Mesodermal cell (in vitro differentiated cells): Measurements from ENCODE around the gene USHBP1.
"Not testable (repeated sequence)": the region's sequence is repeated elsewhere in the genome, so short reads cannot be mapped to it uniquely, and the experiment has no call there.

Source experiments
- H3K27ac ChIP-seq: 2 replicates; pipeline ENCODE4 v1.7.0; 2013; ENCODE audit warnings: mild to moderate bottlenecking, low read depth, low read length, moderate library complexity; ENCODE audit not compliant: severe bottlenecking
- H3K36me3 ChIP-seq: 2 replicates; pipeline ENCODE4 v1.7.1; 2013; ENCODE audit warnings: mild to moderate bottlenecking, low read length, moderate library complexity; ENCODE audit not compliant: control insufficient read depth, insufficient read depth
- H3K4me1 ChIP-seq: one replicate; pipeline ENCODE4 v1.7.1; 2013; ENCODE audit warnings: mild to moderate bottlenecking, low read length; ENCODE audit not compliant: insufficient read depth, control insufficient read depth, poor library complexity, severe bottlenecking
- H3K4me3 ChIP-seq: 2 replicates; pipeline ENCODE4 v1.7.0; 2013; ENCODE audit warnings: low read length, control low read depth, mild to moderate bottlenecking; ENCODE audit not compliant: insufficient read depth, poor library complexity, severe bottlenecking; ENCODE audit errors: extremely low read depth
- H3K9me3 ChIP-seq: 2 replicates; pipeline ENCODE4 v1.7.1; 2013; ENCODE audit warnings: mild to moderate bottlenecking, low read length, moderate library complexity; ENCODE audit not compliant: control insufficient read depth
- WGBS, 2 experiments: methylation state at CpG; one replicate each; pipeline ENCODE4 v1.1.5; 2013; ENCODE audit warnings: missing lambda C conversion rate in 2 of 2; ENCODE audit not compliant: insufficient coverage in 2 of 2; 5-methylcytosine and 5-hydroxymethylcytosine counted together

The USHBP1 gene

DNA sequence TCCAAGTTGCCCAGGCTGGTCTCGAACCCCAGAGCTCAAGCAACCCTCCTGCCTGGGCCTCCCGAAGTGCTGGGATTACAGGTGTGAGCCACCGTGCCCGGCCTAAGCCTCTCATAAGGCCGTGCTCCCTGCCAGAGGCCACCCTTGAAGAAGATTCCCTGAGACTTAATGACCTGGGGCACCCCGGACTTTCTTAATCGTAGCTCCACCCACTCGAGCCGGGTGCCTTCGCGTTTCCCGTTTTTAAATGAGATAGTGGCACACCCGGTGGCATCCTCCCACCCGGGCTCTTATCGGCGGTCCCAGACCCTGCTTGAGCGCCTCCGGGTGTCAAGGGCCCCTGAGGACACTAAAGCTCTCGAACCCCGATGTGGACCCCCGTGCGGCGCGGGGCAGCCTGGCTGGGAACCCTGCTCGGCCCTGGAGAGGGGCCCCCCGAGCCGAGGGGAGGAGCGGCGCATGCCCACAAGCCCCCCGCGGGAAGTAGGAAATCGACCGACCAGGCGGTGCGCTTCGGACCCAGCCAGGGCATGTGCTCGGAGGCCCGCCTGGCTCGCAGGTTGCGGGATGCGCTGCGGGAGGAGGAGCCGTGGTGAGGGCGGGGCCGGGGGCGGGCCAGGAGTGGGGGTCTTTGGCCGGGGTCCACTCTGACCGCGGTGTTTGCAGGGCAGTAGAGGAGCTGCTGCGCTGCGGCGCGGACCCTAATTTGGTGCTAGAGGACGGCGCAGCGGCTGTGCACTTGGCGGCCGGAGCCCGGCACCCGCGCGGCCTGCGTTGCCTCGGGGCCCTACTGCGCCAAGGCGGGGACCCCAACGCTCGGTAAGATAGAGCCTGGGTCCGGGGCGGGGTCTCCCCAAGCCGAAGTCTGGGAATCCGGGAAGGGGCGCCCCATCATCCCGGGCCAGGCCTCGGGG lies 17.1 kb upstream of the USHBP1 start, which contains the start of gene ANKLE1:
TSS of gene ANKLE1 (plus strand) at position 511 of the 914 bp plus-strand sequence. CDS start at position 531, 20 bp downstream.
- Histone ChIP-seq H3K27ac (no peak within 1 kb of the TSS), H3K36me3 (peaks cover 31% of the 10 kb centered on the region), H3K4me1 (no peaks in the 10 kb centered on the region), H3K9me3 (peaks cover 3% of the 10 kb centered on the region), H3K4me3 (peak within 1 kb of the TSS; percentile 27)
- WGBS, 2 experiments: 30 to 38% methylated on average over 53 to 75 of the region's 75 CpGs

DNA sequence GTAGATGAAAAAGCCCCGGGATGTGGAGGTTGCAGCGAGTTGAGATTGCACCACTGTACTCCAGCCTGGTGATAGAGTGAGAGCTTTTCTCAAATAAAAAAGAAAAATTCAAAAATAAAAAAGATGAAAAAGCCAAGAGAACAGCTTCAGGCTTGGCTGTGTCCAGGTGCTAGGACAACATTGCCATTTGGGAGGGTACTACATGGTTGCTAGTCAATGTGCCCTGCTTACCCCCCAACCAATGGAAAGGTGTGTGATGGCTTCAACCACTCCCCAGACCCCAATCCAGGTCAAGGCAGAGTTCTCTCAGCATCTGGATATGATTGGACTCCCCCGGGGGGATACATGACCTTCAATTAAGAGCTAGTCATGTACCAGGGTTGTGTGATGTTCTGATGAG lies 14.9 kb upstream of the USHBP1 start:
- Histone ChIP-seq H3K9me3 (no peaks in the 10 kb centered on the region), H3K27ac (no peak overlapping the region), H3K4me3 (no peak overlapping the region), H3K36me3 (peaks cover 53% of the 10 kb centered on the region), H3K4me1 (no peaks in the 10 kb centered on the region)
- 50 to 85% methylated on average over 1 to 3 of the region's 3 CpGs for WGBS, 2 experiments

DNA sequence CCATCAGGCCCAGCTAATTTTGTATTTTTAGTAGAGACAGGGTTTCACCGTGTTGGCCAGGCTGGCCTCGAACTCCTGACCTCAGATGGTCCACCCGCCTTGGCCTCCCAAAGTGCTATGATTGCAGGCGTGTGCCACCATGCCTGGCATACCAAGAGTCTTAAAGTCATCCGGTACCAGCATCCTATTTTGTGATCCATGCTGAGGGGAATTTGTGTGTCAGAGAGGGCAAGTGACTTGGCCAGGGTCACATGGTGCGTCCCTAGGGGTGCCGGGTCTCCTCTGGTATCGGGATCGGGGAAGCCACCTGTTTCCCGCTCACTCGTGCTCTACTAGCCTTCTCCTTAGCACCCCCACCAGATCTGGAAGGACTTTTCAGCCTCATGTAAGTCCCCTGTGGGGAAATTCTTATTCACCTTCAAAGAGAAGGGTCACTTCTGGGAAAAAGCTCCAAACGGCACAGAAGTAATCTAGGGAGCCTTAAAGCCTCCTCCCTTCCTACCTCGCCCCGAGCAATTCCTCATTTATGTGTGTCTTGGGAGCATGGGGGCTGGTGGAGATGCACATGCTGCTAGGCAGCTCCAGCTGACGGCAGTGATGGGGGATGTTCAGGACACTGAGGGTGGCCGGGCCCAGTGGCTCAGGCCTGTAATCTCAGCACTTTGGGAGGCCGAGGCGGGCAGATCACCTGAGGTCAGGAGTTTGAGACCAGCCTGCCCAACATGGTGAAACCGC lies 11.1 kb upstream of the USHBP1 start:
- Histone ChIP-seq H3K9me3 (no peaks in the 10 kb centered on the region), H3K36me3 (peaks cover 79% of the 10 kb centered on the region), H3K27ac (no peak overlapping the region), H3K4me3 (no peak overlapping the region), H3K4me1 (no peaks in the 10 kb centered on the region)
- 96 to 99% methylated on average over 11 to 14 of the region's 19 CpGs for WGBS, 2 experiments

DNA sequence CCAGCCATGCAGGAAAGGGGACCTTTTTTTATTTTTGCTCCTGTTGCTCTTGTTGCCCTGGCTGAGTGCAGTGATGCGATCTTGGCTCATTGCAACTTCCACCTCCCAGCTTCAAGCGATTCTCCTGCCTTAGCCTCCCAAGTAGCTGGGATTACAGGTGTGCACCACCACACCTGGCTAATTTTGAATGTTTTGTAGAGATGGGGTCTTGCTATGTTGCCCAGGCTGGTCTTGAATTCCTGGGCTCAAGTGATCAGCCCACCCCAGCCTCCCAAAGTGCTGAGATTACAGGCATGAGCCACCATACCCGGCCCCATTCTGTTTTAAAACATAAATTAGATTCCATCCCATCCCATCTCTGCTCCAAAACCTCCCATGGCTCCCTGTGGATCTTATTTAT lies 10.3 kb upstream of the USHBP1 start:
- not testable (repeated sequence) for H3K4me1 ChIP-seq, H3K27ac ChIP-seq, H3K4me3 ChIP-seq, H3K9me3 ChIP-seq
- peaks cover 84% of the 10 kb centered on the region for H3K36me3 ChIP-seq
- WGBS, 2 experiments: 100% methylated on average over 1 of the region's 3 CpGs; no CpG with 5 or more reads in 1 of the 2 experiments

DNA sequence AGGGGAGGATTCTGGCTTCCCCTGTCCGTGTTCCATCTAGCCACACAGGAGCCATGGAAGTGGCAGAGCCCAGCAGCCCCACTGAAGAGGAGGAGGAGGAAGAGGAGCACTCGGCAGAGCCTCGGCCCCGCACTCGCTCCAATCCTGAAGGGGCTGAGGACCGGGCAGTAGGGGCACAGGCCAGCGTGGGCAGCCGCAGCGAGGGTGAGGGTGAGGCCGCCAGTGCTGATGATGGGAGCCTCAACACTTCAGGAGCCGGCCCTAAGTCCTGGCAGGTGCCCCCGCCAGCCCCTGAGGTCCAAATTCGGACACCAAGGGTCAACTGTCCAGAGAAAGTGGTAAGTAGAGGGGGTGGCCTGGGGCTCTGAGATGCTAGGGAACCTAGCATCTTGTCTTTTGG lies 4.2 kb upstream of the USHBP1 start:
- H3K4me1 ChIP-seq: peaks cover 13% of the 10 kb centered on the region
- no peaks in the 10 kb centered on the region for H3K9me3 ChIP-seq
- H3K36me3 ChIP-seq: peaks cover 40% of the 10 kb centered on the region
- 97 to 99% methylated on average over 9 to 13 of the region's 13 CpGs for WGBS, 2 experiments
- no peak overlapping the region for H3K27ac ChIP-seq
- H3K4me3 ChIP-seq: peak overlapping the region; percentile 94

DNA sequence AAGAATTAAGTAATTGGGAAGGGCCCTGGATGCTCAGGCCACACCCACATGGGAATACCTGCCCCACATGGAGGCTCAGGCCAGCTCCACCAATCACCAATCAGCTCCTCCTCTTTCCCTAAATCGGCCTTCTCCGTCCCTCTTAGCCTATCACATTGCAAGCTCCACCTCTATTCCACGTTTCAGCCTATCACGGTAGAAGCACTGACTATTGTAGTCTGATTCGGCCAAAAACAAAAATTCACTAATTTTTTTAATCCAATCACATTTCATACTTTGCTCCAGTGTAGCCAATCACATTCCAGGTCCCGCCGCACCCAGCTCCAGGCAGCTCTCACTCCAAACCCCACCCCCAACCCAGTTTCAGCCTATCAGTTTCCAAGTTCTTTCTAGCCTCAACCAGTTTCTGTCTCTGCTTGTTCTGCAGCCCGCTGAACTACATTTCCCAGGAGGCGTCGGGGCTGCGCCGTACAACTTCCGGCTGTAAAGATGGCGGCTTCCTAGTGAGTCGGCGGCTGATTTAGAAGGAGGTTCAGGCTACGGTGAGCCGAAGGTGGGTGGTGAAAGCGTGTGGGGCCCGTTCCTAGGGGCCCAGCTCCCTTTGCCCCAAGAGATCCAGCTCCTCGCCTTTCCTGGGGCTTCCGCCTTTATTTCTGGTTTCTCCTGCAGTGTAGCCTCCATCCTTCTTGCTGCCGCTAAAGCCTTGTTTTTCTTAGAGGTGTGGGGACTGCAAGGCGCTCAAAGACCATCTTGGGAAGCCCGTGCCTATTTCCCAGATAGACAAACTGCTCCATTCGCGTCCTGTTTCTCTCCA lies 2.6 kb upstream of the USHBP1 start, which contains the start of gene BABAM1:
TSS of gene BABAM1 (plus strand) at position 469 of the 814 bp plus-strand sequence. CDS start 1,364 bp downstream, outside the sequence.
- H3K4me1 ChIP-seq: peaks cover 13% of the 10 kb centered on the region
- peak within 1 kb of the TSS; percentile 73 for H3K27ac ChIP-seq
- H3K36me3 ChIP-seq: peaks cover 33% of the 10 kb centered on the region
- WGBS, 2 experiments: 1% methylated on average over 26 of the region's 27 CpGs
- no peaks in the 10 kb centered on the region for H3K9me3 ChIP-seq
- H3K4me3 ChIP-seq: peak within 1 kb of the TSS; percentile 94

DNA sequence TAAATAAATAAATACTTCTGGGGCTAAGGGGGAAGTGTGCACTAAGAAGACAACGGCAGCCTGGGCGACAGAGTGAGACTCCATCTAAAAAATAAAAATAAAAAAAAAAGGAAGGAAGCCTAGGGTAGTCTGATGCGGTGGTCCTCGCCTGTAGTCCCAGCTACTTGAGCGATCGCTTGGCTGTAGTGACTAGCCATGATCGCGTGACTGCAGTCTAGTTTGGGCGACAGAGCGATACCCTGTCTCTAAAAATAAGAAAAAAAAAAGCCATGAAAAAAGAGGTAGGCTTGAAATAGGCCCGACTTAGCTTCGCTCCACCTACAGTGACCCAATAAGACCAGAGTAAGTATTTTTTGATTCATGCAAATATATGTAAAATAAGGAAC lies 2.0 kb upstream of the USHBP1 start:
- H3K4me1 ChIP-seq: peaks cover 13% of the 10 kb centered on the region
- H3K4me3 ChIP-seq: no peak overlapping the region
- 94% methylated on average over 6 to 8 of the region's 12 CpGs for WGBS, 2 experiments
- no peak overlapping the region for H3K27ac ChIP-seq
- H3K9me3 ChIP-seq: no peaks in the 10 kb centered on the region
- H3K36me3 ChIP-seq: peaks cover 27% of the 10 kb centered on the region

DNA sequence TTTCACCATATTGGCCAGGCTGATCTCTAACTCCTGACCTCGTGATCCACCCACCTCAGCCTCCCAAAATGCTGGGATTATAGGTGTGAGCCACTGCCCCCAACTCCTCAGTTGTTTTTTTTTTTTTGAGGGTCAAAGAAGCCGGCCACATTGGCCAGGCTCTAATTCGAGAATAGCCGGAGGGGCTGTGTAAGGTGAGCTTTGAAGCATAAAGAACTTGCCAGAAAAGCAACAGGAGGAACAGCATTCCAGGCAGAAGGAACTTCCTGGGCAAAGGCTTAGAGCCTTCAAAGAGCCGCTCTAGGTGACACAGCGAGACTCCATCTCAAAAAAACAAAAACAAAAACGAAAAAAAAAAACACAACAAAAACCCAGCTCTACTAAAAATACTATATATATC lies 1.5 kb upstream of the USHBP1 start:
- Histone ChIP-seq H3K4me1 (peaks cover 13% of the 10 kb centered on the region), H3K27ac (no peak overlapping the region), H3K36me3 (peaks cover 22% of the 10 kb centered on the region), H3K9me3 (no peaks in the 10 kb centered on the region), H3K4me3 (no peak overlapping the region)
- WGBS, 2 experiments: 100% methylated on average over 2 to 3 of the region's 7 CpGs

DNA sequence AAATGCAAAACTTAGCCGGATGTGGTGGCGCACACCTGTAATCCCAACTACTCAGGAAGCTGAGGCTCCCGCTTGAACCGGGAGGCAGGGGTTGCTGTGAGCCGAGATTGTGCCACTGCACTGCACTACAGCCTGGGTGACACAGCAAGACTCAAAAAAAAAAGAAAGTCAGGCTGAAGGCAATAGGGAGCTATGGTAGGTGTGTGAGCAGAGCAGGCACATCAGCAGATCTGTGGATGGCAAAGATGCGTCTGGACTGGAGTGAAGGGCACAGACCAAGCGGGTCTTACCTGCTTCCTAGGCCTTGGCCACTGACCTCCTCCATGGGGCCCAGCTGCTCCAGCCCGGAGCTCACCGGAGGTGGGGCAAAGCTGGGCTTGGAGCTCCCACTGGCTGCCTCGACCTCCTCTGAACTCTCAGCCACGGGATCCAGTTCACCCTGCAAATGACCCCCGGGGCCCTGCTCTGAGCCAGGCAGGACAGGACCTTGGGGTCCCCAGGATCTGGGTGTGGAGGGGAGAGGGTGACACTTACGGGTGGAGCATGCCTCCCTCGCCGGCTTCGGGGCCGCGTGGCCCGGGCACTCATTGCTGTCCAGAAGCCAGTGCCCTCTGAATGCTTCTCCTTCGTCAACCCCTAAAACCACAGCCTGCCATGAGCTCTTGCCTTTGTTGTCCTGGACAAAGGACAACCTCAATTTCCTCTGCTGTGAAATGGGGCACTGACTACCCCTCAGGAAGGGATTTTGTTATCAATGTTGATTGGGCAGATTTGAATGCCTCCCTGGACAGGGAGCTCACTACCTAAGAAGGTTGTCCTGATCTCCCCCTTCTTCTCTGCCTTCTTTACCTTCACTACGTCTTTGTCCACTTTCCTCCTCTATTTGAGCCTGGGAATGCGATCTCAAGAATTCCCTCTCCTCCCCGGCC lies 569 bp downstream of the USHBP1 start:
- H3K9me3 ChIP-seq: no peaks in the 10 kb centered on the region
- no peak overlapping the region for H3K4me3 ChIP-seq
- peak overlapping the region; percentile 62 for H3K27ac ChIP-seq
- peaks cover 13% of the 10 kb centered on the region for H3K4me1 ChIP-seq
- H3K36me3 ChIP-seq: peaks cover 8% of the 10 kb centered on the region
- 92 to 96% methylated on average over 19 to 20 of the region's 23 CpGs for WGBS, 2 experiments
